ENCODE results near the gene FOLR2.

Gene FOLR2

DNA sequence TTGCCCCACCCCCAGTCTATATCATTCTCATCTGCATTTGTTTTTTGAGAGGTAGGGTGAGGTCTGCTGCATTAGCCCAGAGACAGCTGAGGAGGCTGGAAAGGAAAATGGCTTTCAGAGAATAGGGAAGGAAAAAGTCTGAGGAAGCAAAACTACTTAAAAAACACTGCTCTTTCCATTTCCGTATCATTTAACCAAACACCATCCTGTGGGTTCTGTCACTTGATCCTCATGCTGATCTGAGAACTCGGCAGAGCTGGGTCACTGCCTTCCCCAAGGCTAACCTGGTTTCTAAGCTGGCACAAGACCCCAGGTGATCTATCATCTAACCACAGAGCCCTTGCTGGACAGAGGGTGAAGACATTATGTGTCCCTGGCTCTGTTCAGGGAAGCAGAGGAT lies 1.2 kb downstream of the FOLR2 start:
- Histone ChIP-seq H4K20me1 (ENCODE audit: insufficient read depth, low read length) (no peaks in the 10 kb centered on the region), H3K36me3 (replicated peaks; ENCODE audit: low read depth, low read length) (no peaks in the 10 kb centered on the region), H3K4me2 (ENCODE audit: low read length) (peak overlapping the region; percentile 56), H3K9ac (ENCODE audit: low read length) (no peak overlapping the region), H3K4me3 (ENCODE audit: low read length) (no peak overlapping the region), H3K4me1 (ENCODE audit: low read length) (peaks cover 38% of the 10 kb centered on the region), H3K79me2 (ENCODE audit: low read length) (no peaks in the 10 kb centered on the region), H3K27ac (ENCODE audit: low read length) (no peak overlapping the region), H3K27me3 (ENCODE audit: low read depth, low read length) (peaks cover 12% of the 10 kb centered on the region; the same call in 1 of the 2 replicates), H2AFZ (ENCODE audit: low read depth, low read length) (peak overlapping the region; percentile 36; the same call in 1 of the 2 replicates), H3K9me3 (ENCODE audit: insufficient read depth, low read length) (no peaks in the 10 kb centered on the region)
- TF ChIP-seq CTCF (IDR thresholded peaks at IDR 0.05; ENCODE audit: low read depth, low read length) (no peak), EZH2phosphoT487 (IDR thresholded peaks at IDR 0.05; ENCODE audit: low read depth) (no peak)

DNA sequence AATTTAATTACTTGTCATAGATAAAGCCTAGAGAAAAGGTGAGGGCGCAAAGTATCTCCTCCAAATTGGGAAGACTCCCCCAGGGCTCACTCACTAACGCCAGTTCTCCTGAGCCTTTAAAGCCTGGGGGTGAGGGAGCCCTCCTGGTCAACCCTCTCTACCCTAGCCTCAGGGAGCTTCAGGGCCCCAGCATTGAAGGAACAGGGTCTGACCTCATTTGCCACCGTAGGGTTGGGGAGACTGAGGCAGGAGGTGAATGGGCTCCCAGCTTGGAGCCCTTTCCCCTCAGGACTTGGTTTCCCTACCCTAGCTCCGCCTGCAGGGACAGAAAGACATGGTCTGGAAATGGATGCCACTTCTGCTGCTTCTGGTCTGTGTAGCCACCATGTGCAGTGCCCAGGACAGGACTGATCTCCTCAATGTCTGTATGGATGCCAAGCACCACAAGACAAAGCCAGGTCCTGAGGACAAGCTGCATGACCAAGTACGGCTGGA lies 1.7 kb downstream of the FOLR2 start:
- peaks cover 12% of the 10 kb centered on the region; the same call in 1 of the 2 replicates for H3K27me3 ChIP-seq (ENCODE audit: low read depth, low read length)
- H2AFZ ChIP-seq (ENCODE audit: low read depth, low read length) = peak overlapping the region; percentile 36; the same call in 1 of the 2 replicates
- TF ChIP-seq EZH2phosphoT487 (IDR thresholded peaks at IDR 0.05; ENCODE audit: low read depth) (no peak), CTCF (IDR thresholded peaks at IDR 0.05; ENCODE audit: low read depth, low read length) (no peak)
- peaks cover 38% of the 10 kb centered on the region for H3K4me1 ChIP-seq (ENCODE audit: low read length)
- H3K27ac ChIP-seq (ENCODE audit: low read length) = no peak overlapping the region
- H3K9me3 ChIP-seq (ENCODE audit: insufficient read depth, low read length) = no peaks in the 10 kb centered on the region
- peak overlapping the region; percentile 56 for H3K4me2 ChIP-seq (ENCODE audit: low read length)
- no peaks in the 10 kb centered on the region for H3K79me2 ChIP-seq (ENCODE audit: low read length)
- H3K4me3 ChIP-seq (ENCODE audit: low read length) = no peak overlapping the region
- no peaks in the 10 kb centered on the region for H3K36me3 ChIP-seq (replicated peaks; ENCODE audit: low read depth, low read length)
- no peak overlapping the region for H3K9ac ChIP-seq (ENCODE audit: low read length)
- no peaks in the 10 kb centered on the region for H4K20me1 ChIP-seq (ENCODE audit: insufficient read depth, low read length)

DNA sequence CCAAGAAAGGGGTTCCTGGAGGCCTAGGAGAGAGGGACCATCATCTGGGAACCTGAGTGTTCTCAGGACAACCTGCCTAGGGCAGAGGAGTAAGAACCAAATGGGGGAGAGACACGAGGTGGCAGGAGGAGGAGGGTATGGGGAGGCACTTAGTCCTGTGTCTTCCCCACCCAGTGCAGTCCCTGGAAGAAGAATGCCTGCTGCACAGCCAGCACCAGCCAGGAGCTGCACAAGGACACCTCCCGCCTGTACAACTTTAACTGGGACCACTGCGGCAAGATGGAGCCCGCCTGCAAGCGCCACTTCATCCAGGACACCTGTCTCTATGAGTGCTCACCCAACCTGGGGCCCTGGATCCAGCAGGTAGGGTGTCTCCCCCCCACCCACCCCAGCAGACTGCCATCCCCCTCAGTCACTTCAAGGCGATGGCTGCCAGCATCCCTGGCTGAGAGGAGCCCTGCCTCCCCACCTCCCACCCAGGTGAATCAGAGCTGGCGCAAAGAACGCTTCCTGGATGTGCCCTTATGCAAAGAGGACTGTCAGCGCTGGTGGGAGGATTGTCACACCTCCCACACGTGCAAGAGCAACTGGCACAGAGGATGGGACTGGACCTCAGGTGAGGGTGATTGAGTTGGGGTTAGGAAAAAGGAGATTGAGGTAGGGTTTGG lies 4.2 kb downstream of the FOLR2 start:
- Histone ChIP-seq H3K4me3 (ENCODE audit: low read length) (no peak overlapping the region), H3K27ac (ENCODE audit: low read length) (no peak overlapping the region), H3K79me2 (ENCODE audit: low read length) (peaks cover 20% of the 10 kb centered on the region), H3K4me1 (ENCODE audit: low read length) (peaks cover 44% of the 10 kb centered on the region), H4K20me1 (ENCODE audit: insufficient read depth, low read length) (peaks cover 7% of the 10 kb centered on the region; the same call in 1 of the 2 replicates), H3K9me3 (ENCODE audit: insufficient read depth, low read length) (no peaks in the 10 kb centered on the region), H3K36me3 (replicated peaks; ENCODE audit: low read depth, low read length) (no peaks in the 10 kb centered on the region), H2AFZ (ENCODE audit: low read depth, low read length) (peak overlapping the region; percentile 79; the same call in 1 of the 2 replicates), H3K4me2 (ENCODE audit: low read length) (peak overlapping the region; percentile 39), H3K27me3 (ENCODE audit: low read depth, low read length) (no peaks in the 10 kb centered on the region), H3K9ac (ENCODE audit: low read length) (no peak overlapping the region; the same call in 1 of the 2 replicates)
- TF ChIP-seq EZH2phosphoT487 (IDR thresholded peaks at IDR 0.05; ENCODE audit: low read depth) (no peak), CTCF (IDR thresholded peaks at IDR 0.05; ENCODE audit: low read depth, low read length) (no peak)

- Histone ChIP-seq H3K36me3 (replicated peaks; ENCODE audit: low read depth, low read length) (no peaks in the 10 kb centered on the region), H3K4me1 (ENCODE audit: low read length) (peaks cover 42% of the 10 kb centered on the region), H3K27me3 (ENCODE audit: low read depth, low read length) (no peaks in the 10 kb centered on the region), H3K4me3 (ENCODE audit: low read length) (0 out of 2 replicates have a peak overlapping the region, but pooled peaks have one; percentile 7), H4K20me1 (ENCODE audit: insufficient read depth, low read length) (peaks cover 11% of the 10 kb centered on the region; the same call in 1 of the 2 replicates), H3K9ac (ENCODE audit: low read length) (no peak overlapping the region; the same call in 1 of the 2 replicates), H3K4me2 (ENCODE audit: low read length) (peak overlapping the region; percentile 39), H2AFZ (ENCODE audit: low read depth, low read length) (peak overlapping the region; percentile 79; the same call in 1 of the 2 replicates), H3K9me3 (ENCODE audit: insufficient read depth, low read length) (no peaks in the 10 kb centered on the region), H3K27ac (ENCODE audit: low read length) (no peak overlapping the region; the same call in 1 of the 2 replicates), H3K79me2 (ENCODE audit: low read length) (peaks cover 27% of the 10 kb centered on the region)
- no peak for TF ChIP-seq EZH2phosphoT487 (IDR thresholded peaks at IDR 0.05; ENCODE audit: low read depth)
Observed at GRCh38 chr11:72221386-72222075, 4.9 kb downstream of the FOLR2 start.
